Sciatic nerve (tissue), 2 donors: ENCODE measurements around the gene TOP2A. TPM values are rescaled to one million over a fixed set of nuclear protein-coding genes. Genes with fewer than 3 reads are reported as not detected.
A peak's percentile ranks its signal among the peaks of the same experiment; 100 is the strongest.

ENCODE experiments used
- ATAC-seq: fragments of 200-7000 bp; cut with Tn5 transposase; one replicate; pipeline ENCODE4 v1.9.1; 2020; ENCODE audit warnings: mild to moderate bottlenecking, moderate library complexity
- DNase-seq: peaks from one replicate; pipeline ENCODE4 v3.0.0-alpha.2; 2020; ENCODE audit warnings: low spot score
- intact Hi-C: fragments of 100-400 bp; cut with DNase I; formaldehyde crosslinking; loops from one replicate; pipeline ENCODE4 v1.14.2; 2022
- total RNA-seq: library from RNA; stranded (reverse); fragmentation: NEBNext Ultra II Directional; extraction: Animal tissue kit (Norgen Biotek cat#: 25700); gene quantifications from one replicate; pipeline ENCODE4 v1.2.1, GENCODE V29; 2021
- donor health status: DM: no; HTN: no; CAD: no.
- donor health status: DM: no; HTN: no; CAD: no.

The TOP2A gene
- total RNA-seq, 1 donor from 2014 or later = 1.4 TPM

DNA sequence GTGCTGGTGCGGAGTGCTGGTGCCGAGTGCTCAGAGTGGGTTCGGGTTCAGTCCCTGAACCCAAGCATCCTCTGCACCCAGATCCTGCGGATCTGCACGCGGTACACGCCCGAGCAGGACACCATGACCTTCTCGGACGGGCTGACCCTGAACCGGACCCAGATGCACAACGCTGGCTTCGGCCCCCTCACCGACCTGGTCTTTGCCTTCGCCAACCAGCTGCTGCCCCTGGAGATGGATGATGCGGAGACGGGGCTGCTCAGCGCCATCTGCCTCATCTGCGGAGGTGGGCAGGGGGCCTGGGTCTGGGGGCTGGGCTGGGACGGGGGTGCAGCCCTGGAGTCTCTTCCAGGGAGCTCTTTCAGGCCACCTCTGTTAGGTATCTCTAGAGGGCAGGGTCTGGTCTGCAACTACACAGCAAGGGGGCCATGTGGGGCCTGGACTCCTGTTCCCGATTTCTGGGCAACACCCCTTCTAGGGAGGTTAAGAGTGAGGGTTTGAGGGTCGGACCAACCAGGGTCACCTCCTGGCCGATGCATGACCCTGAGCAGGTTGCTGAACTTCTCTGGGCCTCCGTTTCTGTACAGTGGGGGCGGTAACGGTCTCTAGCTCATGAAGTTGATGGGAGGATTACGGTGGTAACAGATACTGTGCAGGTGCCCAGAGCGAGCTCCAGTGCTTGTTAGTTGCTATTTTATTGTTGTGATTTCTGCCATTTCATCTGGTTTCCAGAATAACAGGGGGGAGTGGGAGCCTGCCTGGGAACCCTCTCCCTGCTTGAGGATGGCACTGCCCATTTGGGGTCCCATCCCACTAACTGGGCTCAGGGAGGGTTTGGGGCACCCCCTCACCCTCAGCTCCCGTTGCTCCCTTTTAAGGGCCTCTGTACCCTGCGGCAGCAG is 63.2 kb downstream of the TOP2A start:
- DNase-seq = no peak
- intact Hi-C loops = loop anchor here (2.0 kb wide), 1 partner anchor 52 kb away; no protein-coding TSS in a partner anchor
- no peak for ATAC-seq

DNA sequence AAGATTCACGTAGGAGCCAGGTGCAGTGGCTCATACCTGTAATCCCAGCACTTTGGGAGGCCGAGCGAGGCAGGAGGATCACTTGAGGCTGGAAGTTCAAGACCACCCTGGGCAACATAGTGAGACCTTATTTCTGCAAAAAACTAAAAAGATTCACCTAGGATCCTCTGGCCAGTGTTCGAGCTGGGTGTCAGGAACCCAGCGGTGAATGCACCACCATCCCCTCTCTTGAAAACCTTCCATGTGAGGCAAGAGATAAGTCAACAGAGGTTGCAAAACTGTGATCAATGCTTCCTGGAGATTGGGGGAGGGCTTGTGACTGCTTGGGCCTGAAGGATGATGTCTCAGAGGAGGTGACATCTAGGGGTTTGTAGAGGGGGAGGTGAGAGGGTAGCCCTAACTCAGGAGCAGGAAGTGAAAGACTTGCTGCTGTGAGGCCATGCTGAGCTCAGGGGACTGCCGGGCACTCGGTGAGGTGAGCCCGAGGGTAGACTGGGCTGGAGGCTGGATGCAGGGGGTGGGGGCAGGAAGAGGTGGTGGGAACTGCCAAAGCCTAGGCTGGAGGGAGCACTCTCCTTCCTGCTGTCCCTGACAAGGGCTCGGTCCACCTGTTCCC is 64.8 kb downstream of the TOP2A start:
- intact Hi-C loops = no loop called here
- no peak for ATAC-seq
- DNase-seq = no peak

DNA sequence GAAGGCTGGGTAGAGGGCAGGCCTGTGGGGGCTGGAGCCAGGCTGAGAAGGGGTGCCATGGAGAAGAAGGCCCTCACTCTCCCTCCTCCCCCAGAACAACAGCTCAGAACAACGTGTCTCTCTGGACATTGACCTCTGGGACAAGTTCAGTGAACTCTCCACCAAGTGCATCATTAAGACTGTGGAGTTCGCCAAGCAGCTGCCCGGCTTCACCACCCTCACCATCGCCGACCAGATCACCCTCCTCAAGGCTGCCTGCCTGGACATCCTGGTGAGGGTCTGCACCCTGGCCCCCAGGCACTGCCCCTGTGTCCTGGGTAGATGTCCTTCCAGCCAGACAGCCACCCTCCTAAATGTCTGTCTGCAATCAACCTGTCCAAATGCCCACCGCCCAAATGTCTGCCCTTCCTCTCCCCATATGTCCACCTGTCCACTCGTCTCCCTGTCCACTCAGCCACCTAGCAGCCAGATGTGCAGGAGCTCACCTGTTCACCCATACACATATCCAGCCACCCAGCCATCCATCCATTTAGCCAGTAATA is 65.4 kb downstream of the TOP2A start:
- ATAC-seq = no peak
- DNase-seq = no peak
- intact Hi-C loops = no loop called here

DNA sequence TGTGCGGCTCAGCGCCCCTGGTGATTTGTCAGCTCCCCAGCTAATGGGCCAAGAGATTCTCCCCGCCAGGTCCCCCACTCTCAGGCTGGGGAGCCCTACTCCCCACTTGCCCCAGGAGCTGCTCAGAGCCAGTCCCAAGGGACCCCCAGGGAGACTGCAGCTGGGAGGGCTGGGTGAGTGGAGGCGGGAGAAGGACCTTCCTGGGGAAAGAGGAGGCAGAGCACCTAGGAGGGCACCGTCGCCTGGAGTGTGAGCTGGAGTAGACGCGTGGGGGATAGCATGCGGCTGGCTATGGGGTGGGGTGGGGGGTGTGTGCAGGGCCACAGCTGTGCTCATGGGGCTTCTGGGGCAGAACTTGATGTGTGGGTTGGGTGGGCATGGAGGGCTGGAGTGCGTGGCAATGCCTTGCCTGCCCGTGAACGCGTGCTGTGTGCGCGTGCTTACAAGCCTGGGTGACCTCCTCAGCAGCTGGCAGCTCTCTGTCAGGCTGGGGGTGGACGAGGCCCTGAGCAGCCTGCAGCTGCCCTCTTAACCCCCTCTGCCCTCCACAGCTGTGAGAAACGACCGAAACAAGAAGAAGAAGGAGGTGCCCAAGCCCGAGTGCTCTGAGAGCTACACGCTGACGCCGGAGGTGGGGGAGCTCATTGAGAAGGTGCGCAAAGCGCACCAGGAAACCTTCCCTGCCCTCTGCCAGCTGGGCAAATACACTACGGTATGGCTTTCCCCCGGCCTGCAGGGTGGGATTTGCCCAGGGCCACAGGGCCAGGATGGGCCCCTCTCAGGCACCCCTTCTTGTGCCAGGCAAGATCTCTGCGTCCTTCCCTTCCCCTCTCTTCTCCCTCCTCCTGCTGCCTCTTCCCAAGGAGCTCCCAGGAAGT is 66.1 kb downstream of the TOP2A start:
- ATAC-seq = no peak
- intact Hi-C loops = no loop called here
- no peak for DNase-seq

DNA sequence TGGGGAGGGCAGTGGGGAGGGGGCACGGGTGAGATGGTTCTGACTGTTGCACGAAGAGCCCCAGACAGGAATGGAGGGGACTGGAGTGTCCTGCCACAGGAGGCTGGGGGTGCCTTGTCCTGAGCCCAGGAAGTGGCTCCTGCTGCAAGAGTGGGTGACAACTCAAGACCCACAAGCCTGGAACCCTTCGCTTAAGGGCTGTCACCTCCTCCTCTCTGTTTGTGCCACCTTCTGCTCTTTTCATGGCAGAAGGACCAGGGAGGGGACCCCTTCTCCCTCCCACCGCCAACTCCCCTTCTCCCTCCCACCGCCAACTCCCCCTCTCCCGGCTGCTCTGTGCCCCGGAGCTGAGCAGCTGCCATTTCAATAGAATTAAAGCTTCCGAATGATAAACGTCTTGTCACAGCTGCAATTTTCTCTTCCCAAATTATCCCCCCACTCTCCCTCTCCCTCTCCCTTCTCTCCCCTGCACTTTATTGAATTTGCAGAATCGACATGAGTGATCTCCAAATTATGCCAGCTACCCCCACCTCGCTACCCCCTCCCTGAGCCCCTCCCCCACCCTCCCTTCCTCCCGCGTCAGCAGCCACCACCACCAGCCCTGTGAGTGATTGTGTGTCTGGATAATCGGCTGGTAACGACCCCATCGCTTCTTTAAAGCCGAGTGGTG is 66.9 kb downstream of the TOP2A start:
- intact Hi-C loops = no loop called here
- ATAC-seq (no peak), DNase-seq (no peak)

DNA sequence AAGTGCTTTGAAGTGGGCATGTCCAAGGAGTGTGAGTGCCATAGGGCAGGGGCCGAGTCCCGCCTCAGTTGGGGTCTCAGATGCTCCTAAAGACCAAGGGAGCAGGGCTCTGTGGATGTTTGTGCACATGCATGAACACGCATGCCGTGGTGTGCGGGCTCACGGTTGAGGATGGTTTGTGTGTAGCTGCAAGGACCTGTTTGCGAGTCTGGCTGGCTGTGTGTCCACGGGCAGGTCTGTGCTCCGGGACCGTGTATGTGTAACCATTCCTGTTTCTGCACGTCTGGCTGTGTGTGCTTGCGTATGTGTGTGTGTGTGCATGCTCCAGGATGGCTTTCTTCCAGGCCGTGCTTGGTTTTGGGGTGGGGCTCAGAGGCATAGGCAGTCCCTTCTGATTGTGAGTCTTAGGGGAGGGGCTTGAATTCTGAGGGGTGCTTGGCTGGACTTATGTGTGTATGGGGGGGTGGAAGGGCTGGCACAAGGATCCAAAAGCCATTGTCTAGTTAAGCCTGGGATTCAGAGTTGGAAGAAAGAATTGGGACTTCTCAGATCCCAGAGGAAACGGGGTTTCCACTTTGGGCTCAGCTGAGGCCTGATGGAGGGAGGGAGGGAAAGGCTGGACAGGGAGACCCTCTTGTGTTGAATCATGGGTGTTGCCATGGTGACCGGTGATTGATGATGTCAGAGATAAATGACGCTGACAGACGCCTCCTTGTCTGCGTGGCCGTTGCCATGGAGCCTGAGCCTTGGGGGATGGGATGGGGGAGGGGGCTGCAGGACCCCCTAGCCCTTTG is 67.6 kb downstream of the TOP2A start:
- intact Hi-C loops = no loop called here
- DNase-seq (peak; percentile 70), ATAC-seq (no peak)

DNA sequence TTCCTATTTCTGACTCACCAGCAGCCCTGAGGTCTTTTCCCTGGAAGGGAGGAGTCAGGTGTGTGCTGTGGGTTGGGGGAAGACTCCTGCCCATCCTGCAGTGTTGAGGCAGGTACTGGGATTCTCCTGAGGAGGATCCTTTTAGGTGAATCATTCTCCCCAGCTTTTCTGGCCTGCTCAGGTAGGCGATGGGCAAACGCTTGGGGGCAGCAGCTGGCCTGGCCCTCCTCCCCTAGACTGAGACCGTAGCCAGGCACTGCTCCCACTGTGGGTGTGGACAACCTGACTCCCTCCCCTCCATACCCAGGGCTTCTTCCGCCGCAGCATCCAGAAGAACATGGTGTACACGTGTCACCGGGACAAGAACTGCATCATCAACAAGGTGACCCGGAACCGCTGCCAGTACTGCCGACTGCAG is 68.2 kb downstream of the TOP2A start:
- intact Hi-C loops = no loop called here
- ATAC-seq (no peak), DNase-seq (no peak)

DNA sequence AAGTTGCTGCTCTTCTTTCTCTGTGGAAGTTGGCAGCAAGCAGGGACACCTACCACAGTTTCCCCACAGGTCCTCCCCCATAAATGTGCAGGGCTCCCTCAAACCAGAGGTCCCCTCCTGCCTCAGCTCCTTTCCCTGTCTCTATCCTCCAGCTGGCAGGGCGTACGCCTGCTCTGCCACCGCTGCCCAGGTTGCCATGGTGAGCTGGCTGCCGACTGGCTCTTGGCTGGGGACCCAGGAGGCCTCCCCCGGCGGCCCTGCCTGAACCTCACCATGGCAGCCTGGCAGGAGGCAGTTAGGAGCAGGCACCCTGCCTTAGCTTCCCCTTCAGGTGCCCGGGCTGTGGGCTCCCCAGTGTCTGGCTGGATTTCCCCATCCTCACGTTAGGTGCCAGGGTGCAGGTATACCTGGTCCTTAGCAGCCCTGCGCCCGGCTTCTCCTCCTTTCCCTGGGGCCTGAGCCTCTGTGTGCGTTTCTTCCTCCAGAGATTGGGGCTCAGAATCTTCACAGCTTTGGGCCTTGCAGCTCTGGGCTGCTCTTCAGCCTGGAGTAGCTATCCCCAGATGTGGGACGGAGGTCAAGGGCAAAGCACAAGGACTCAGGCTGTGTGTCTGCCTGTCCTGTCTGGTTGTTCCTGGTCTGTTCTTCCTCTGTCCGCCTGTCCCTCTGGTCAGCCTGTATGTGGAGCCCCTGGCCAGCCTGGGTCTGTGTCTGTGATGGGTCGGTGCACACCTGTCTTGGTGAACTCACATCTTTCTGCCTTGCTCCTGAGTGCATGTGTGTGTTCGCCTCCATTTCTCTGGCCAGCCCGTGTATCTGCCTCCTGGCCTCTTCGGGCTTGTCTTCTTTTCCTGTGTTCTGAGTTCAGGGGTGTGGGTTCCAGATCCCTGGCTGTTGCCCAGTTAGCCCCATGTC is 68.9 kb downstream of the TOP2A start:
- DNase-seq (no peak), ATAC-seq (no peak)
- intact Hi-C loops = no loop called here

DNA sequence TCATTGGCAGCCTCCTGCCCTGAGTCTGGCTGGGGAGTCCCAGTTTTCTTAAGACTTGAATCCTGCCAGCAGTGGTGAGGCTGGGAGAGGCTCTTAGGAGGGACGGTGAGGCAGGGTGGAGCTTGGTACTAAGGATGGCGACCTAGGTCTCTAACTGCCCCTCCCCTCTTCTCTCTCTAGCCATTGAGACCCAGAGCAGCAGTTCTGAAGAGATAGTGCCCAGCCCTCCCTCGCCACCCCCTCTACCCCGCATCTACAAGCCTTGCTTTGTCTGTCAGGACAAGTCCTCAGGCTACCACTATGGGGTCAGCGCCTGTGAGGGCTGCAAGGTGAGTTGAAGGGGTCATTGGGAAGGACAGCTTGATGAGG is 69.6 kb downstream of the TOP2A start:
- DNase-seq = no peak
- intact Hi-C loops = no loop called here
- no peak for ATAC-seq

DNA sequence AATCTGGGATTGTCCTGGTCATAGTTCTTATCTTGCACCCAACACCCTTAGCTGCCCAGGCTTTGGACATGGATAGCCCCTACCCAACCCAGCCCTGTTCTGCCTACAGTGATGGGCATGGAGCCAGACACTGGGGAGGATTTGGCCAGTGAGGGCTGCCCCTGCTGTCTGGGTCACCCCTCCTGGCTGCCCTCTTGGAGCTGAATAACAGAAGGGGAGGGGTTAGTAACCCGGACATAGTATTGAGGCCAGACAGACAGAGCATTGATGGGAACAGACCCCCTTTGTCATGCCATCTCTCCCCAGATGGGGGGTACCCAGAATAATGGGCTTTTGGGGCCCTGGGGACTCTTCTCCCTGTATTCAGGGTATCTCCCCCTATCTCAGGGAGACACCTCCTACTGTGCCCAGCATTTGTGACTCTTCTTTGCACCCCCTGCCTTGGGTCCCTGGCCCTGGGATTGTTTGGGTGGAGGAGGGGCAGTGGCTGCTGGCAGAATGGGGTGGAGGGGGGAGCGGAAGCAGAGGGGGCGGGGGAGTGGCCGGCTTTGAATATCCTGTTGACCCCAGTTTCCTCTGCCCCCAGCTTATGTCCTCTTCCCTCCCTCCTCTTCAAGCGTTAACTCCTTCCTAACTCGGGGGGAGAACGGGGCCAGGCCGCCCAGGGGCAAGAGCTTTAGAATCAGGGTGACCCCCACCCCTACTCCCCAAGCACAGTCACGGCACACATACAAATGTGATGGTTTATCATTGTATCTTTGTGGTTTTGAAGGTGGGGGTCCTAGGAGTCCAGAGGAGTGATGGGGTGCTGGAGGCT is 70.2 kb downstream of the TOP2A start:
- ATAC-seq = no peak
- intact Hi-C loops = no loop called here
- DNase-seq = no peak

DNA sequence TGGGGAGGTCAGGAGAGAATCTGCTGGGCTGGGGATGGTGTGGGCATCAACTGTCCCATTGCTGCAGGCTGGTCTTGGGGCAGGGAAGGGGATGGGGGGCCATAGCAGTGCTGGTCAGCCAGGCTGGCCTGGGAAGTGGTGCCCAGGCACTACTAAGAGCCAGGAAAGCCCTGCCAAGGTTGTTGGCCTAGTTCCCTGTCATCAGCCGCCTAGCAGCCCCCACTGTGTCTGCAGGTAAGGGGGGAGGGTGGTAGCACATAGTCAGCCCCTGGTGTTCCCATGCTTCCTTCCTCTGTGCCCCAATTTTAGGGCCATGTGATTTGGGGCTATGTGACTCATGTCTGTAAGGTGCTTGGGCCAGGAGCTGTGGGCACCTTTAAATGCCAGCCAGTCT is 70.9 kb downstream of the TOP2A start:
- no peak for DNase-seq
- intact Hi-C loops = no loop called here
- ATAC-seq = no peak

DNA sequence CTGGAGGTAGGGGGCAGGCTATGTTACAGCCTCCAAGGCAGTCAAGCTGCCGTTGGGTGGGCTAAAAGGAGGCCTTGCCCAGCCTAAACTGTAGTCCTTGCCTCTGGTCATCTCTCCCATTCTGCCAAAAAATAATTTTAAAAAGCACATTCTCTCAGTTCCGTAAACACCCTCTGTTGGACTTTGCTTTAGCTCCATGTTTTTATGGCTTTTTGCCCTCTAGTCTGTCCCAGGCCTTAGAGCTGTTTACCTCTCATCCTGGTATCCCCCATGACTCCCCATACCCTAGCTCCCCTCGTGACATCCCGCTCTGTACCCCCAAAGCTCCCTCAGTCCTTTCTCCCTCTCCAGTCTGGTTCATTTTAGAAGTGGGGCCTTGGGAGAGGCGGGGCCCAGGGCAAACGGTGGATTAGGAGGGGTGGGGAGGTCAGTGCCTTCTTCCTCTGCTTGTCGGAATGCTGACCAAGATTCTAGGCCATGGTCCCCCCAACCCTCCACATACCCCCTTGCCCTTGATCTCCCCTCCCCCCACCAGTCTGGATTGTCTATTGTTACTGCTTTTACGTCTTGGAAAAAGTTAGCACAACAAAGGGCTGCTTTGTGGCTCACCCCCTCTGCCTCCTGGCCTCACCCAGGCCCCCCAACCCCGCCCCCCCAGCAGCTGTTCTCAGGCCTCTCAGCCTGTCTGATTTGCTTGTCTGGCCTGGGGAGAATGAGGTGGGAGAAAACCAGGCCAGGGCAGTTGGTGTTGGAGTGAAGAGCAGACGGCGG is 71.5 kb downstream of the TOP2A start:
- ATAC-seq = peak; percentile 1
- intact Hi-C loops = no loop called here
- no peak for DNase-seq

DNA sequence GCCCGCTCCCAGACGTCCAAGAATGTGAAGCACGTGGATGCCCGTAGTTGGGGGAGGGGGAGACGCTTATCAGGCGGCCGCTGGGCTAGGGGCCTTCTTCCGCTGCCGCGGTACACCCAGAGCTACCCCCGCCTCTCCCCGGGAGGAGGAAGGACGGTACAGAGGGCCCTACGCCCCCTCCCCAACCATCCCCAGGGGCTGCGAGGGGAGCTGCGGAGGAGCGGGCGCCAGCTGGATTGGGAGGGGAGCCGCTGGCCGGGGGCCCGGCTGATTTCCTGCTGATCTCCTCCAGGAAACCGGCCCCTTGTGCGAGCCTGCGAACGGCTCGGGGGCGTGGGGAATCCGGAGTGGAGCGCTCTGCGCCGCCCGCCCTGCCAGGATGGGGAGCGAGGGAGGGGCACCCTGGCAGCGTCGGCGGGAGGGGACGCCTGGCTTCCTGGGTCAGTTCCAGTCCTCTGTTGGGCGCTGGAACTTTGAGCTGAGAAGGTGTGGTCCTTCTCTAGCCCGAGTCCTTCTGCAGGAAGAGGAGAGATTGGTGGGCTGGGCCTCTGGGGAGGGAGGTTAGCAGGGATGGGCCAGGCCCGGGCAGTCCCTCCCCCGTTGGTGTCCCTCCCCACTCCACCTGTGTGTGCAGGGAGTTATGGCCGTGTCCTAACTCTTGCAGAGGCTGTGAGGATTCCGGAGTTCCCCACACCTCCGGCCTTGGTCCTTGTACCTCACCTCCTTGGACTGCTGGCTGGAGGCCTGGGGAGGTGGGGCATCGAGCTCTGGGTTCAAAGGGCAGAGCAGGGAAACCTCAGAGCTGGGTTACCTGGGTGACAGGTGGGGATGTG is 72.3 kb downstream of the TOP2A start:
- intact Hi-C loops = no loop called here
- DNase-seq (peak; percentile 84), ATAC-seq (peak; percentile 37)

DNA sequence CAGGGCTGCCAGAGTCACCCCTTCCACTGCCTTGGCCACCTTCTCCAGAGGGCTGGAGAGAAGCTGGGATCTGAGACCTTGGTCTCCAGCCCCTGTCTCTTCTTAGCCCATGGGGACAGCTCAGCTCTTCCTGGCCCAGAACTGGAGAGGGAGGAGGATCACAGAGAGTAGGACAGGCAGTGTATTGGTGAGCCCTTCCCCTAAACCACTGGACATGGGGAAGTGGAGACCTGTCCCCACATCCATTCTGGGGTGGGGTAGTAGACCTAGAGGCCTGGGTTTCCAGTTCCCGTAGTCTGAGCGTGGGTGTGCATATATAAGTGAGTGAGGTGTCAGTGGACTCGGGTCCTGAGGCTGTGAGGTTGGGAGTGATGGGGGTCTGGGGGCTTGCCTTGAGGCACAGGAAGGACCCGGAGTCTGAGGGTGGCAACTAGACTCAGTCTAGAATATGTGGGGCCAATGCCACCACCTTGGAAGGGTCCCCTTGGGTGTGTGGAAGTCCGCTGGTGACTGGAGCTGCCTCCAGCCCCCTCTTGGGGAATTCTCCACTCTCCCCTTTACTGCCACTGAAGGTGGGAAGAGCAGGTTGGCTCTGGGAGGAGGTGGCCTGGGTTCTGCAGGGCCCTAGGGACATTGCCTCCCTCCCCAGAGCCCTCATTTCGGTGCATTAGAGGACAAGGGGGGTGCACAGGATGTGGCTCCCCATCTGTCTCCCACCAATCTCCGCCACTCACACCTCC is 73.1 kb downstream of the TOP2A start:
- DNase-seq = no peak
- ATAC-seq = no peak
- intact Hi-C loops = no loop called here
